ENCODE measurements around the gene DIPK1A. TPM values are rescaled to one million over a fixed set of nuclear protein-coding genes. Genes with fewer than 3 reads are reported as not detected.

DIPK1A gene
- total RNA-seq, 1 experiment from 2014 or later: 3.8 TPM

DNA sequence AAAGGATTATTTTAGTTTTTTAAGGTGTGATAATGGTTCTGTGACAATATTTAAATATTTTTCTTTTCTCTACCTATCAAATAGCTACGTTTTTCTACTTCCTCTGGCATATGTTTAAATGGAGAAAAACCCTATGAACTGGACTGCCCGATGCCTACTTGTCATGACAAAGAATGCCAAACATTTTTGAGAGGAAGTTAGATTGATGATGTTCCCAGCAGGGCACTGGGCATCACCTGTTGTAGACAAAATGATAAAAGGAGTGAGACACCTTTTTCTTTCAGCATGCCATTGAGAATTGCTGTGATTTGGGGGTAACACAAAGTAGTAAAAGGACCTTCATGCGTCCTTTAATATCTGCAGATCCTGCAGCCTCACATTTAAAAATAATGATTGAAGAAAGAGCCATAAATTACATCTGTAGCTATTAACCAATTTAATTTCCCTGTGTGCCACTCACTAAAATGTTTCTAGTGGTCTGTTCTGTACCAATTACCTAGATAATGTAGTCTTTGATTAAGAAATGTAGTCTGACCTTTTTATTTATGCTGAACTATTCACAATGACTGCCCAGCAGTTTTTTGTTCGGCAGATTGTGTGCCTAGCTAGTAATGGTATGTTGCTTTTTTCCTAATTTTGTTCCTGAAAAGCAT is 81.8 kb downstream of the DIPK1A start:
- TF ChIP-seq, protein P1, sequence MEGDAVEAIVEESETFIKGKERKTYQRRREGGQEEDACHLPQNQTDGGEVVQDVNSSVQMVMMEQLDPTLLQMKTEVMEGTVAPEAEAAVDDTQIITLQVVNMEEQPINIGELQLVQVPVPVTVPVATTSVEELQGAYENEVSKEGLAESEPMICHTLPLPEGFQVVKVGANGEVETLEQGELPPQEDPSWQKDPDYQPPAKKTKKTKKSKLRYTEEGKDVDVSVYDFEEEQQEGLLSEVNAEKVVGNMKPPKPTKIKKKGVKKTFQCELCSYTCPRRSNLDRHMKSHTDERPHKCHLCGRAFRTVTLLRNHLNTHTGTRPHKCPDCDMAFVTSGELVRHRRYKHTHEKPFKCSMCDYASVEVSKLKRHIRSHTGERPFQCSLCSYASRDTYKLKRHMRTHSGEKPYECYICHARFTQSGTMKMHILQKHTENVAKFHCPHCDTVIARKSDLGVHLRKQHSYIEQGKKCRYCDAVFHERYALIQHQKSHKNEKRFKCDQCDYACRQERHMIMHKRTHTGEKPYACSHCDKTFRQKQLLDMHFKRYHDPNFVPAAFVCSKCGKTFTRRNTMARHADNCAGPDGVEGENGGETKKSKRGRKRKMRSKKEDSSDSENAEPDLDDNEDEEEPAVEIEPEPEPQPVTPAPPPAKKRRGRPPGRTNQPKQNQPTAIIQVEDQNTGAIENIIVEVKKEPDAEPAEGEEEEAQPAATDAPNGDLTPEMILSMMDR (conservative IDR thresholded peaks at IDR 0.05): no peak
- Mint-ChIP-seq H3K27me3 (ENCODE audit: low read depth) (no peaks in the 10 kb centered on the region), H3K27ac (no peak overlapping the region), H3K9me3 (no peaks in the 10 kb centered on the region), H3K4me1 (peaks cover 12 to 13% of the 10 kb centered on the region in 2 experiments), H3K36me3 (ENCODE audit: insufficient read depth in 1 of 3, low read depth in 3 of 3) (no peaks in the 10 kb centered on the region), H3K4me3 (no peak overlapping the region)
- Histone ChIP-seq H2AFZ (ENCODE audit: low read length) (no peak overlapping the region), H4K5ac (ENCODE audit: insufficient read length, low read depth, low read length) (no peak overlapping the region), H2BK12ac (ENCODE audit: insufficient read length, low read depth, low read length) (no peak overlapping the region), H4K91ac (ENCODE audit: insufficient read length, low read depth, low read length) (no peak overlapping the region), H3K9ac (ENCODE audit: extremely low read depth, insufficient read length, low read length) (no peak overlapping the region), H2BK5ac (ENCODE audit: insufficient read length, low read length) (no peak overlapping the region), H2BK20ac (ENCODE audit: low read depth, low read length, poor library complexity, severe bottlenecking) (no peak overlapping the region), H2BK120ac (ENCODE audit: low read depth, low read length, poor library complexity, severe bottlenecking) (no peak overlapping the region), H2BK15ac (ENCODE audit: low read depth, low read length) (no peak overlapping the region), H3K14ac (ENCODE audit: insufficient read depth, low read length) (no peak overlapping the region), H3K4me2 (ENCODE audit: insufficient read depth, insufficient read length, low read length) (no peak overlapping the region), H3K4ac (ENCODE audit: low read depth, low read length) (no peak overlapping the region), H3K23me2 (ENCODE audit: insufficient read length, low read depth, low read length, poor library complexity, severe bottlenecking) (no peaks in the 10 kb centered on the region), H2AK5ac (ENCODE audit: insufficient read length, low read length) (no peak overlapping the region), H4K20me1 (ENCODE audit: control insufficient read depth, insufficient read depth, insufficient read length) (no peaks in the 10 kb centered on the region), H3K79me1 (ENCODE audit: insufficient read depth, low read depth, low read length, poor library complexity, severe bottlenecking) (no peaks in the 10 kb centered on the region), H3K27ac (ENCODE audit: insufficient read length, low read depth, low read length) (no peak overlapping the region), H4K8ac (replicated peaks; ENCODE audit: insufficient read length, low read depth, low read length) (no peak overlapping the region), H3K18ac (ENCODE audit: insufficient read length, low read depth, low read length) (no peak overlapping the region), H3K79me2 (ENCODE audit: insufficient read depth, low read length) (no peaks in the 10 kb centered on the region), H3K23ac (ENCODE audit: insufficient read length, low read depth, low read length) (no peak overlapping the region), H3K4me1 (ENCODE audit: insufficient read depth, low read length) (no peaks in the 10 kb centered on the region), H3K27me3 (ENCODE audit: insufficient read depth, low read length) (no peaks in the 10 kb centered on the region), H3K9me3 (ENCODE audit: control insufficient read depth, low read depth, low read length) (no peaks in the 10 kb centered on the region), H3T11ph (ENCODE audit: low read length) (no peak overlapping the region), H3K56ac (ENCODE audit: insufficient read length, low read depth, low read length) (no peak overlapping the region)
- no peak for DNase-seq
- no CpG with 5 or more reads among the region's 4 CpGs for WGBS (ENCODE audit: extremely low coverage, insufficient read length, low lambda C conversion rate)

Data from H9 (cell line).